ENCODE results near the gene ZNF580. TPM values are rescaled to one million over a fixed set of nuclear protein-coding genes. Genes with fewer than 3 reads are reported as not detected.

ZNF580 gene
- total RNA-seq, 1 donor from 2014 or later = 35.8 TPM

GRCh38 chr19:55660991-55661390 is 20.2 kb downstream of the ZNF580 start:
- no peak overlapping the region for H3K27ac ChIP-seq (ENCODE audit: low read depth, low read length)
- Mint-ChIP-seq H3K4me3 (ENCODE audit: unreplicated experiment) (no peak overlapping the region), H3K4me1 (ENCODE audit: low read depth, unreplicated experiment) (peaks cover 28% of the 10 kb centered on the region), H3K9me3 (ENCODE audit: unreplicated experiment) (no peaks in the 10 kb centered on the region), H3K27ac (ENCODE audit: unreplicated experiment) (no peak overlapping the region), H3K36me3 (ENCODE audit: low read depth, unreplicated experiment) (peaks cover 16% of the 10 kb centered on the region), H3K27me3 (ENCODE audit: low read depth, unreplicated experiment) (no peaks in the 10 kb centered on the region)
- FAIRE-seq (no peak), DNase-seq (ENCODE audit: low read depth) (no peak)
- H3K4me3 ChIP-seq (ENCODE audit: insufficient read depth, low read depth, low read length) = no peak overlapping the region
- no peak overlapping the region for H3K4me2 ChIP-seq (ENCODE audit: low read length)
- H4K20me1 ChIP-seq (ENCODE audit: insufficient read depth, low read length) = peaks cover 97% of the 10 kb centered on the region
- no peak overlapping the region for H2AFZ ChIP-seq (ENCODE audit: low read depth, low read length)
- peaks cover 22% of the 10 kb centered on the region for H3K4me1 ChIP-seq (ENCODE audit: insufficient read depth, low read length)
- H3K9me3 ChIP-seq (ENCODE audit: insufficient read depth, low read depth, low read length) = no peaks in the 10 kb centered on the region
- H3K36me3 ChIP-seq (ENCODE audit: insufficient read depth, low read length) = peaks cover 24% of the 10 kb centered on the region
- H3K79me2 ChIP-seq (ENCODE audit: insufficient read depth, low read length) = peaks cover 93% of the 10 kb centered on the region
- H3K9ac ChIP-seq (ENCODE audit: low read length) = no peak overlapping the region
- H3K27me3 ChIP-seq (ENCODE audit: insufficient read depth, low read length) = no peaks in the 10 kb centered on the region
- no peak for TF ChIP-seq EZH2 (IDR thresholded peaks at IDR 0.05; ENCODE audit: insufficient read depth, low read length)
- TF ChIP-seq CTCF (IDR thresholded peaks at IDR 0.05; ENCODE audit: insufficient read depth, low read depth, low read length) = no peak

GRCh38 chr19:55661826-55662225 is 21.0 kb downstream of the ZNF580 start:
- peaks cover 97% of the 10 kb centered on the region for H4K20me1 ChIP-seq (ENCODE audit: insufficient read depth, low read length)

More at GRCh38 chr19:55661826-55662225, 21.0 kb downstream of the ZNF580 start:
- TF ChIP-seq CTCF (IDR thresholded peaks at IDR 0.05; ENCODE audit: insufficient read depth, low read depth, low read length) (no peak), EZH2 (IDR thresholded peaks at IDR 0.05; ENCODE audit: insufficient read depth, low read length) (no peak)
- no peak overlapping the region for H3K27ac Mint-ChIP-seq (ENCODE audit: unreplicated experiment)
- FAIRE-seq (no peak), DNase-seq (ENCODE audit: low read depth) (no peak)
- no peaks in the 10 kb centered on the region for H3K27me3 Mint-ChIP-seq (ENCODE audit: low read depth, unreplicated experiment)
- peaks cover 16% of the 10 kb centered on the region for H3K36me3 Mint-ChIP-seq (ENCODE audit: low read depth, unreplicated experiment)
- Histone ChIP-seq H3K36me3 (ENCODE audit: insufficient read depth, low read length) (peaks cover 29% of the 10 kb centered on the region), H3K4me3 (ENCODE audit: insufficient read depth, low read depth, low read length) (no peak overlapping the region), H3K9me3 (ENCODE audit: insufficient read depth, low read depth, low read length) (no peaks in the 10 kb centered on the region), H3K79me2 (ENCODE audit: insufficient read depth, low read length) (peaks cover 93% of the 10 kb centered on the region), H3K4me1 (ENCODE audit: insufficient read depth, low read length) (peaks cover 15% of the 10 kb centered on the region), H3K9ac (ENCODE audit: low read length) (no peak overlapping the region), H2AFZ (ENCODE audit: low read depth, low read length) (no peak overlapping the region), H3K27ac (ENCODE audit: low read depth, low read length) (no peak overlapping the region), H3K4me2 (ENCODE audit: low read length) (no peak overlapping the region), H3K27me3 (ENCODE audit: insufficient read depth, low read length) (no peaks in the 10 kb centered on the region)
- no peak overlapping the region for H3K4me3 Mint-ChIP-seq (ENCODE audit: unreplicated experiment)
- no peaks in the 10 kb centered on the region for H3K9me3 Mint-ChIP-seq (ENCODE audit: unreplicated experiment)
- H3K4me1 Mint-ChIP-seq (ENCODE audit: low read depth, unreplicated experiment) = peaks cover 25% of the 10 kb centered on the region
